Measurements from ENCODE around the gene HSPB7.
"Not testable (repeated sequence)": the region's sequence is repeated elsewhere in the genome, so short reads cannot be mapped to it uniquely, and the experiment has no call there.

The HSPB7 gene

GRCh38 chr1:16043950-16044349 is 26.1 kb upstream of the HSPB7 start:
- H3K36me3 ChIP-seq (ENCODE audit: insufficient read depth), result no peaks in the 10 kb centered on the region
- H3K4me2 ChIP-seq, result no peak overlapping the region
- no peak overlapping the region for H3K27ac ChIP-seq
- H3K4me3 ChIP-seq (IDR thresholded peaks at IDR 0.05; ENCODE audit: insufficient read depth, low read depth, low read length), result no peak overlapping the region
- H3K4me1 ChIP-seq (ENCODE audit: low read depth, poor library complexity, severe bottlenecking), result no peaks in the 10 kb centered on the region
- H2AFZ ChIP-seq (ENCODE audit: low read depth), result no peak overlapping the region
- H3K79me2 ChIP-seq (ENCODE audit: insufficient read depth, low read depth), result no peaks in the 10 kb centered on the region
- TF ChIP-seq CTCF (conservative IDR thresholded peaks at IDR 0.05; ENCODE audit: low read depth, low read length), result no peak
- H3K9ac ChIP-seq, result no peak overlapping the region
- H4K20me1 ChIP-seq (ENCODE audit: insufficient read depth), result no peaks in the 10 kb centered on the region
- H3K27me3 ChIP-seq (ENCODE audit: insufficient read depth, low read depth), result peaks cover 40% of the 10 kb centered on the region

GRCh38 chr1:16043521-16043920 is 25.7 kb upstream of the HSPB7 start, which contains the start of gene CLCNKB:
Gene CLCNKB (plus strand): TSS chr1:16043782. CDS start chr1:16044493, 711 bp downstream.
- Histone ChIP-seq H3K36me3 (ENCODE audit: insufficient read depth) (no peaks in the 10 kb centered on the region), H3K9ac (no peak within 1 kb of the TSS), H3K4me2 (no peak within 1 kb of the TSS), H3K4me3 (IDR thresholded peaks at IDR 0.05; ENCODE audit: insufficient read depth, low read depth, low read length) (no peak within 1 kb of the TSS), H3K27me3 (ENCODE audit: insufficient read depth, low read depth) (peaks cover 40% of the 10 kb centered on the region), H4K20me1 (ENCODE audit: insufficient read depth) (no peaks in the 10 kb centered on the region), H3K79me2 (ENCODE audit: insufficient read depth, low read depth) (no peaks in the 10 kb centered on the region), H3K27ac (no peak within 1 kb of the TSS), H3K4me1 (ENCODE audit: low read depth, poor library complexity, severe bottlenecking) (no peaks in the 10 kb centered on the region), H2AFZ (ENCODE audit: low read depth) (no peak within 1 kb of the TSS)
- no peak for TF ChIP-seq CTCF (conservative IDR thresholded peaks at IDR 0.05; ENCODE audit: low read depth, low read length)

- H3K79me2 ChIP-seq (ENCODE audit: insufficient read depth, low read depth); H4K20me1 ChIP-seq (ENCODE audit: insufficient read depth); H3K4me2 ChIP-seq; H3K4me1 ChIP-seq (ENCODE audit: low read depth, poor library complexity, severe bottlenecking); H3K4me3 ChIP-seq (IDR thresholded peaks at IDR 0.05; ENCODE audit: insufficient read depth, low read depth, low read length); H3K36me3 ChIP-seq (ENCODE audit: insufficient read depth); H2AFZ ChIP-seq (ENCODE audit: low read depth); H3K27ac ChIP-seq; H3K9ac ChIP-seq: not testable (repeated sequence)
- H3K27me3 ChIP-seq (ENCODE audit: insufficient read depth, low read depth), result peaks cover 38% of the 10 kb centered on the region
Observed at GRCh38 chr1:16042654-16043053, 24.8 kb upstream of the HSPB7 start.

- TF ChIP-seq CTCF (conservative IDR thresholded peaks at IDR 0.05; ENCODE audit: low read depth, low read length), result peak; percentile 34; the same call in 1 of the 2 replicates
Observed at GRCh38 chr1:16042096-16042495, 24.3 kb upstream of the HSPB7 start.

GRCh38 chr1:16041200-16041599 is 23.4 kb upstream of the HSPB7 start:
- no peak overlapping the region for H3K4me3 ChIP-seq (IDR thresholded peaks at IDR 0.05; ENCODE audit: insufficient read depth, low read depth, low read length)
- no peaks in the 10 kb centered on the region for H4K20me1 ChIP-seq (ENCODE audit: insufficient read depth)
- no peak for TF ChIP-seq CTCF (conservative IDR thresholded peaks at IDR 0.05; ENCODE audit: low read depth, low read length)
- no peaks in the 10 kb centered on the region for H3K4me1 ChIP-seq (ENCODE audit: low read depth, poor library complexity, severe bottlenecking)
- no peaks in the 10 kb centered on the region for H3K79me2 ChIP-seq (ENCODE audit: insufficient read depth, low read depth)
- H2AFZ ChIP-seq (ENCODE audit: low read depth), result no peak overlapping the region
- H3K4me2 ChIP-seq, result no peak overlapping the region
- peaks cover 31% of the 10 kb centered on the region for H3K27me3 ChIP-seq (ENCODE audit: insufficient read depth, low read depth)
- no peak overlapping the region for H3K27ac ChIP-seq
- H3K36me3 ChIP-seq (ENCODE audit: insufficient read depth), result no peaks in the 10 kb centered on the region
- no peak overlapping the region for H3K9ac ChIP-seq

More at GRCh38 chr1:16042096-16042495, 24.3 kb upstream of the HSPB7 start:
- Histone ChIP-seq H4K20me1 (ENCODE audit: insufficient read depth) (no peaks in the 10 kb centered on the region), H3K36me3 (ENCODE audit: insufficient read depth) (no peaks in the 10 kb centered on the region), H3K9ac (no peak overlapping the region), H3K4me3 (IDR thresholded peaks at IDR 0.05; ENCODE audit: insufficient read depth, low read depth, low read length) (no peak overlapping the region), H2AFZ (ENCODE audit: low read depth) (no peak overlapping the region), H3K27ac (no peak overlapping the region), H3K4me2 (no peak overlapping the region), H3K4me1 (ENCODE audit: low read depth, poor library complexity, severe bottlenecking) (no peaks in the 10 kb centered on the region), H3K27me3 (ENCODE audit: insufficient read depth, low read depth) (peaks cover 34% of the 10 kb centered on the region), H3K79me2 (ENCODE audit: insufficient read depth, low read depth) (no peaks in the 10 kb centered on the region)

- not testable (repeated sequence) for H3K4me3 ChIP-seq (IDR thresholded peaks at IDR 0.05; ENCODE audit: insufficient read depth, low read depth, low read length); H3K36me3 ChIP-seq (ENCODE audit: insufficient read depth); H3K9ac ChIP-seq; H3K79me2 ChIP-seq (ENCODE audit: insufficient read depth, low read depth); H3K4me2 ChIP-seq; H4K20me1 ChIP-seq (ENCODE audit: insufficient read depth); H3K27ac ChIP-seq; H2AFZ ChIP-seq (ENCODE audit: low read depth); H3K4me1 ChIP-seq (ENCODE audit: low read depth, poor library complexity, severe bottlenecking)
- peaks cover 23% of the 10 kb centered on the region; the same call in 1 of the 2 replicates for H3K27me3 ChIP-seq (ENCODE audit: insufficient read depth, low read depth)
Observed at GRCh38 chr1:16039871-16040270, 22.0 kb upstream of the HSPB7 start.

Measured in KMS-11 (cell line).